DOHH2 (cell line): ENCODE data around the gene FAM153A.
"Not testable (repeated sequence)": the region's sequence is repeated elsewhere in the genome, so short reads cannot be mapped to it uniquely, and the experiment has no call there.

Source experiments
- EZH2phosphoT487 ChIP-seq: fragments of 200-600 bp; sonication (generic); IDR thresholded peaks from 2 replicates; pipeline ENCODE4 v1.6.1; 2017; ENCODE audit warnings: borderline replicate concordance, mild to moderate bottlenecking, antibody characterized with exemption, low read length, moderate library complexity, mixed read lengths
- TF ChIP-seq, protein P1 (sequence below): fragments of 200-600 bp; sonication (generic); IDR thresholded peaks from one replicate; pipeline ENCODE4 v1.5.1; 2014; ENCODE audit warnings: antibody characterized with exemption, mild to moderate bottlenecking, low read depth, low read length; ENCODE audit not compliant: poor library complexity, severe bottlenecking

DNA sequence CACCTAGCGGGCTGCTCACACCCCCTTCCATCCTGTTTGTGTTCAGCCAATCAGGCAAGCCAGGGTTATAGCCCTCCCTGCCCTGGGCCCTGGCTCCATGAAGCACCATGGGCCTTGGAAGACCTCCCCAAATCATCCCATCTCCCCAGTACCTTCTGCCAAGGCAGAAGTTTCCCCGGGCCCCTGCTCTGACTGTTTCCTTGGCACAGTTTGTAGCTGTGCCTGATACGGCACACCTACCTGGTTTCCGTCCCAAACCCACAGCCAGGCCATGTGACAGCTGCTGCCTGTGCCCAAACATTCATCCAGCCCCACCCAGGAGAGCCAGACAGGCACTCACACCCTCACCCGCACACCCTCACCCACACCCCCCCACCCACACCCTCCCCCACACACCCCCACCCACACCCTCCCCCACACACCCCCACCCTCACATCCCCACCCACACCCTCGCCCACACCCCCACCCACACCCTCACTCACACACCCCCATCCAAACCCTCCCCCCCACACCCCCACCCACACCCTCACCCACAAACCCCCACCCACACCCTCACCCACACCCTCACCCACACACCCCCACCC is 29.6 kb upstream of the FAM153A start:
- not testable (repeated sequence) for TF ChIP-seq EZH2phosphoT487
- TF ChIP-seq, protein P1, sequence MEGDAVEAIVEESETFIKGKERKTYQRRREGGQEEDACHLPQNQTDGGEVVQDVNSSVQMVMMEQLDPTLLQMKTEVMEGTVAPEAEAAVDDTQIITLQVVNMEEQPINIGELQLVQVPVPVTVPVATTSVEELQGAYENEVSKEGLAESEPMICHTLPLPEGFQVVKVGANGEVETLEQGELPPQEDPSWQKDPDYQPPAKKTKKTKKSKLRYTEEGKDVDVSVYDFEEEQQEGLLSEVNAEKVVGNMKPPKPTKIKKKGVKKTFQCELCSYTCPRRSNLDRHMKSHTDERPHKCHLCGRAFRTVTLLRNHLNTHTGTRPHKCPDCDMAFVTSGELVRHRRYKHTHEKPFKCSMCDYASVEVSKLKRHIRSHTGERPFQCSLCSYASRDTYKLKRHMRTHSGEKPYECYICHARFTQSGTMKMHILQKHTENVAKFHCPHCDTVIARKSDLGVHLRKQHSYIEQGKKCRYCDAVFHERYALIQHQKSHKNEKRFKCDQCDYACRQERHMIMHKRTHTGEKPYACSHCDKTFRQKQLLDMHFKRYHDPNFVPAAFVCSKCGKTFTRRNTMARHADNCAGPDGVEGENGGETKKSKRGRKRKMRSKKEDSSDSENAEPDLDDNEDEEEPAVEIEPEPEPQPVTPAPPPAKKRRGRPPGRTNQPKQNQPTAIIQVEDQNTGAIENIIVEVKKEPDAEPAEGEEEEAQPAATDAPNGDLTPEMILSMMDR: not testable (repeated sequence)
